ENCODE measurements around the gene IGLL5. TPM values are rescaled to one million over a fixed set of nuclear protein-coding genes. Genes with fewer than 3 reads are reported as not detected.

Gene IGLL5
- total and polyA plus RNA-seq, 9 of the 15 experiments (the other 6 are each of a cell fraction or from before 2014, with no cell fraction given), result not detected

DNA sequence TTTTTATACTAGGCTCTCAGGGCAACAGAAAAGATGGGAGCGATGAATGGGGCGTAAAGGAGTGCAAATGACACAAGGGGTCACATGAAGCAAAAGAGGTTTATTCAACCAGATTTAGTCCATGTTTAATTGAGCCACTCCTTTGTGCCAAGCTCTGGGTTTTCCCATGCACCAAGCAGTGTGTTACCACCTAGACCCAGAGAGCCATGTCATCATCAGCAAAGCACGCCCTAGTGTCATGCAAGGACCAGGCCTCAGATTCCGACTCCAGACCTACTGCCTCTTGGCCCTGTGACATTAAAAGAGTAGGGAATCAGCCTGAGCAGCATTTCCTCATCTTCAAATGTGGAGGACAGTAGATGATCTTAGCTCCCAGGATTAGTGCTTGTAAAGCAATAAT, 1.1 kb upstream of the IGLL5 start:
- Histone ChIP-seq H3K27ac (ENCODE audit: extremely low read depth, low read depth, low read length) (no peak overlapping the region), H3K36me3 (ENCODE audit: control insufficient read depth, insufficient read depth, low read length) (no peaks in the 10 kb centered on the region), H3K9me3 (replicated peaks; ENCODE audit: control insufficient read depth, insufficient read depth, low read depth, low read length) (no peaks in the 10 kb centered on the region), H3K4me3 (no peak overlapping the region), H3K9ac (ENCODE audit: insufficient read depth in 1 of 2, low read depth in 2 of 2, low read length in 2 of 2) (no peak overlapping the region), H2AFZ (ENCODE audit: low read depth, low read length) (no peak overlapping the region), H4K20me1 (replicated peaks; ENCODE audit: control insufficient read depth, insufficient read depth, low read length) (peaks cover 39% of the 10 kb centered on the region), H3K27me3 (ENCODE audit: control insufficient read depth in 2 of 2, insufficient read depth in 2 of 2, low read length in 2 of 2) (peaks cover 4 to 25% of the 10 kb centered on the region in 2 experiments; a peak in 3 of 5 replicates), H3K4me1 (replicated peaks in 1 of 2; ENCODE audit: control insufficient read depth in 2 of 2, insufficient read depth in 2 of 2, low read length in 2 of 2) (peaks cover 0 to 6% of the 10 kb centered on the region in 2 experiments; a peak in 1 of 5 replicates), H3K79me2 (ENCODE audit: control insufficient read depth, insufficient read depth, low read length) (no peaks in the 10 kb centered on the region), H3K4me2 (ENCODE audit: insufficient read depth, low read length) (no peak overlapping the region), H3K9me1 (ENCODE audit: control insufficient read depth, insufficient read depth, low read length) (no peaks in the 10 kb centered on the region)
- CTCF ChIA-PET (ENCODE audit: low intra/inter-chr PET ratio), result interaction anchor here (0.5 to 9.8 kb wide), 3 partner anchors 26 to 80 kb away, joined by 4 to 251 read pairs (median 90); no protein-coding TSS in a partner anchor
- POLR2A ChIA-PET, result interaction anchor here (0.6 to 1.9 kb wide), 6 partner anchors 11 to 97 kb away, joined by 3 to 10 read pairs (median 4); no protein-coding TSS in a partner anchor
- peak; percentile 10; the same call in 1 of the 2 replicates for TF ChIP-seq ZNF184 (CRISPR knock-in tag; IDR thresholded peaks at IDR 0.05)
- no peak for TF ChIP-seq SMARCA5 (IDR thresholded peaks at IDR 0.05)
- TF ChIP-seq, protein P1, sequence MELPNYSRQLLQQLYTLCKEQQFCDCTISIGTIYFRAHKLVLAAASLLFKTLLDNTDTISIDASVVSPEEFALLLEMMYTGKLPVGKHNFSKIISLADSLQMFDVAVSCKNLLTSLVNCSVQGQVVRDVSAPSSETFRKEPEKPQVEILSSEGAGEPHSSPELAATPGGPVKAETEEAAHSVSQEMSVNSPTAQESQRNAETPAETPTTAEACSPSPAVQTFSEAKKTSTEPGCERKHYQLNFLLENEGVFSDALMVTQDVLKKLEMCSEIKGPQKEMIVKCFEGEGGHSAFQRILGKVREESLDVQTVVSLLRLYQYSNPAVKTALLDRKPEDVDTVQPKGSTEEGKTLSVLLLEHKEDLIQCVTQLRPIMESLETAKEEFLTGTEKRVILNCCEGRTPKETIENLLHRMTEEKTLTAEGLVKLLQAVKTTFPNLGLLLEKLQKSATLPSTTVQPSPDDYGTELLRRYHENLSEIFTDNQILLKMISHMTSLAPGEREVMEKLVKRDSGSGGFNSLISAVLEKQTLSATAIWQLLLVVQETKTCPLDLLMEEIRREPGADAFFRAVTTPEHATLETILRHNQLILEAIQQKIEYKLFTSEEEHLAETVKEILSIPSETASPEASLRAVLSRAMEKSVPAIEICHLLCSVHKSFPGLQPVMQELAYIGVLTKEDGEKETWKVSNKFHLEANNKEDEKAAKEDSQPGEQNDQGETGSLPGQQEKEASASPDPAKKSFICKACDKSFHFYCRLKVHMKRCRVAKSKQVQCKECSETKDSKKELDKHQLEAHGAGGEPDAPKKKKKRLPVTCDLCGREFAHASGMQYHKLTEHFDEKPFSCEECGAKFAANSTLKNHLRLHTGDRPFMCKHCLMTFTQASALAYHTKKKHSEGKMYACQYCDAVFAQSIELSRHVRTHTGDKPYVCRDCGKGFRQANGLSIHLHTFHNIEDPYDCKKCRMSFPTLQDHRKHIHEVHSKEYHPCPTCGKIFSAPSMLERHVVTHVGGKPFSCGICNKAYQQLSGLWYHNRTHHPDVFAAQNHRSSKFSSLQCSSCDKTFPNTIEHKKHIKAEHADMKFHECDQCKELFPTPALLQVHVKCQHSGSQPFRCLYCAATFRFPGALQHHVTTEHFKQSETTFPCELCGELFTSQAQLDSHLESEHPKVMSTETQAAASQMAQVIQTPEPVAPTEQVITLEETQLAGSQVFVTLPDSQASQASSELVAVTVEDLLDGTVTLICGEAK (IDR thresholded peaks at IDR 0.05), result no peak
- TF ChIP-seq, protein P1 (CRISPR knock-in tag; IDR thresholded peaks at IDR 0.05), result peak; percentile 49; the same call in 1 of the 2 replicates
- TF ChIP-seq CCAR2 (IDR thresholded peaks at IDR 0.05; ENCODE audit: low read depth, low read length), result no peak
- TF ChIP-seq NEUROD1 (IDR thresholded peaks at IDR 0.05; ENCODE audit: borderline replicate concordance, low read depth, low read length, partially characterized antibody), result no peak
- WGBS (ENCODE audit: insufficient coverage, low coverage, missing lambda C conversion rate), result 0% methylated on average over 4 of the region's 4 CpGs
- peak in 2 of 4 experiments; percentile 47 to 51 for DNase-seq (ENCODE audit: extremely low read depth in 1 of 4, low spot score in 3 of 4)
- no peak for FAIRE-seq
- ATAC-seq, result no peak
- BruUV-seq (replicated peaks), result no TSS peak
- intact Hi-C loops (cut with micrococcal nuclease) (loop anchor here (2.0 to 5.0 kb wide), 2 partner anchors 22 to 464 kb away; no protein-coding TSS in a partner anchor), in situ Hi-C loops (cut with MboI) (loop anchor here (10.0 kb wide), 1 partner anchor 422 kb away; no protein-coding TSS in a partner anchor)

Data from K562 (cell line).